Gastrocnemius medialis (tissue), 4 donors: Measurements from ENCODE around the gene PHACTR1.

Experiments used
- CTCF ChIP-seq, 5 experiments: fragments of 450-650 bp in 3 of 5; fragments of 200-600 bp in 2 of 5; sonication (generic) in 2 of 5; IDR thresholded peaks in 4 of 5; conservative IDR thresholded peaks in 1 of 5; 1 replicate in 4 of 5; 2 replicates in 1 of 5; pipeline ENCODE4 v1.5.1; 2016 to 2019; ENCODE audit warnings: antibody characterized with exemption in 5 of 5, mild to moderate bottlenecking in 3 of 5, moderate library complexity in 3 of 5
- POLR2A ChIP-seq, 2 donors: fragments of 450-650 bp; IDR thresholded peaks; one replicate each; pipeline ENCODE4 v1.6.1; 2017; ENCODE audit warnings: antibody characterized with exemption in 2 of 2, mild to moderate bottlenecking in 2 of 2, moderate library complexity in 2 of 2

- TF ChIP-seq CTCF (IDR thresholded peaks at IDR 0.05 in 4 of 5, conservative IDR thresholded peaks at IDR 0.05 in 1 of 5) (no peak), POLR2A (IDR thresholded peaks at IDR 0.05) (no peak)
Observed at GRCh38 chr6:13338038-13338437, 621.5 kb downstream of the PHACTR1 start.
